Dermis lymphatic vessel endothelial cell (primary cell): ENCODE results near the gene TMEM50B. TPM values are rescaled to one million over a fixed set of nuclear protein-coding genes. Genes with fewer than 3 reads are reported as not detected.

Source experiments
- total RNA-seq: library from RNA; depleted of rRNA; stranded (reverse); fragments of >200 nt; gene quantifications from 2 replicates; pipeline ENCODE4 v1.2.1, GENCODE V29; 2014

The TMEM50B gene
- total RNA-seq = 26.5 and 27.4 TPM in 2 replicates

DNA sequence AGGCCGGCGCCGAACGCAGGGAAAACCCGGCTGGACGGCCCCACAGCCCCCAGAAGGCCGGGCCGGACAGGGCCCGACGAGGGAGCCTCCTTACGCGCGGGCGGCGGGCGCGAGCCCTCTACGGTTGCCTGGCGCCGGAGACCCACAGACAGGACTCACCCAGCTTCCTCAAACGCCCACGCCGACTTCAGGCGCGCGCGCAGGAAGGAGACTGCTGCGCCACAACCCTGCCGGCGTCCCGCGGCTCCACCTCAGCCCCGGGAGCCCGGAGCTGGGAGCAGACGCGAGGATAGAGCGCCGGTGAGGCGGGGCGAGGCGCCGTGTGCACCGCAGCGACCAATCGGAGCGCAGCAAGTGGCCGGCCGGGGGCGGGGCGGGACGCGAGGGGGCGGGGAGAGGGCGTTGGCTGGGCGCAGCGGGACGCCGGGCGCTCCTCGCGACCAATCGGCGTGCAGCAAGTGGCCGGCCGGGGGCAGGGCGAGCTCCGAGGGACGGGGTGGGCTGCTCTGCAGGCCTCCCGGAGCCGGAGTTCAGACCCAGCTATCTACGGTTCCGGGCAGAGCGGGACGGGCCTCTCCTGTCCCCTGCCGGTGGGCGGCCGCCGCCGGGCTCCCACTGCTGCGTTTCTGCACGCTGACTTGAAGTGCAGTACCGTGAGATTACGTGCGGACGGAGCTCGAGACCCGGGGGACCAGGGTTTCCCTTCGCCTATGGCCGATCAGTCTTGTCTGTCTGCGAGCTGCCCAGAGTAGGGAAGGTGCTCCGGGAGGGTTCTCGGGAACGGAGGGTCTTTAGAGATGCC, at the start of gene TMEM50B:
TSS of gene TMEM50B (minus strand) at position 296 of the 802 bp plus-strand sequence. CDS start 11,089 bp downstream, outside the sequence.

DNA sequence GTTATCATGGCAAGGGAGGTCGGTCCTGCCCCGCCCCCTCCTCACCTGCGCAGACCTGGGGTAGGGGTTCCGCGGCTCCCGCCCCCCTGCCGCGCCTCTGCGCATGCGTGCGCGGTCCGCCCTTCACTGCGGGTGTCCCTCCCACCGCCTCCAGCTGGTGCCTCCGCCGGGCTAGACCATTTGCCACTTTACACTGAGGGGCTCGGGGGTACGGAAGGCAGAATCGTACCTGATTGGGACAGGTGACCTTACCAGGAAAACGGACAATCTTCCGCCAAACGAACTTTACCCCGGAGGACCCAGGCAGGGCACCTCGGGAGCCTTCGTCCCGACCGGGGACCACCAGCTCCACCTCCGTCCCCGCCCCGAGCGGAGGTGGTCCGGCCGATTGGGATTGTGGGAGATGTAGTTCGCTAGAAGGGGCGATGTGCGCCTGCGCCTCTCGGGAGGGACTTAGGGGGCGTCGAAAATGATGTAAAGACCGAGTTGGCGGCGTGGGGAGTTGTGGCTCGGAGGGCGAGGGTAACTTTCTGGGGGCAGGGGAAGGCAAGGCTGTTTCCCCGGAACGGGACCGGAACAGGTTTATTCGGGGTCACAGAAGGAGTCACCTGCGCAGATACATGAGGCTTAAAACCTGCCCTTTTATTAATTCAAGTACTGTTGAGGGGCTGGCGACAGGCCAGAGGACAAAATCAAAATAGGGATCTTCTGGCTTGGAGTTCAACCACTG, 11.8 kb upstream of the TMEM50B start, which contains the start of gene DNAJC28:
TSS of gene DNAJC28 (minus strand) at position 344 of the 730 bp plus-strand sequence. CDS start 2,323 bp downstream, outside the sequence.

DNA sequence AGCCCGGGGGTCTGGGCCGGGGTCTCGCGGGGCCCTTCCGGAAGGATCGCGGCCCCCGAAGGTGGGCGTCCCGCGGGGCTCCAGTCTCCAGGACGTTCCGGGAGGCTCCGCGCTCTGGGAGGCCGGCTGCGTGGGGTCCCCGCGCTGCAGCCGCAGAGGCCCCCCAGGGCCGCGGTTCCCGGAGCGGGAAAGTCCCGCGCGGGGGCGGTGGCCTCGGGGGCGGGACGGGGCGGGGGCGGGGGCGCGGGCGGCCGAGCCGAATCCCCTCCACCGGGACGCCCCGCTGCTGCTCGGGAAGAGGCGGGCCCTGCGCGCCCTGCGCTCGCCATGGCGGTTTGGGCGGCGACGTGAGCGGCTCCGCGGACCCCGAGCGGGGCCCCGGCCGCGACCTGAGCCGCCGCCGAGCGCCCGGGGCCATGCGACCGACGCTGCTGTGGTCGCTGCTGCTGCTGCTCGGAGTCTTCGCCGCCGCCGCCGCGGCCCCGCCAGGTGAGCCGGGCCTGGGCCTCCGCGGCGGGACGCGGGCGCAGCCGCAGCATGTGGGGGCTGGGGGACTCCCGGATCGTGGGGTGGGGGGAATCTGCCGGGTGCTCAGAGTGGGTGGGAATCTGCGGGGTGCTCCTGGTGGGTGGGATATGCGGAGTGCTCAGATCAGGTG, 76.5 kb downstream of the TMEM50B start, which contains the start of gene IFNGR2:
TSS of gene IFNGR2 (plus strand) at position 286 of the 658 bp plus-strand sequence. CDS start at position 417, 131 bp downstream.

Other genes starting within 250 kb of the TMEM50B start
- gene IL10RB, start 213.6 kb downstream of the TMEM50B start, total RNA-seq = 51.9 and 56.3 TPM in 2 replicates
- gene IFNAR1, start 155.0 kb downstream of the TMEM50B start, total RNA-seq = 19.6 and 21.7 TPM in 2 replicates
- 44.1 and 47.6 TPM in 2 replicates for gene IFNGR2, start 76.6 kb downstream of the TMEM50B start, total RNA-seq
- 1.6 and 1.8 TPM in 2 replicates for gene DNAJC28, start 11.7 kb upstream of the TMEM50B start, total RNA-seq
- 53.3 and 81.5 TPM in 2 replicates for gene GART, start 62.1 kb upstream of the TMEM50B start, total RNA-seq
- gene SON, start 63.1 kb upstream of the TMEM50B start, total RNA-seq = 121 and 150 TPM in 2 replicates
- 6.4 and 6.9 TPM in 2 replicates for gene DONSON, start 108.7 kb upstream of the TMEM50B start, total RNA-seq
- gene CRYZL1, start 161.8 kb upstream of the TMEM50B start, total RNA-seq = 26.4 and 28.5 TPM in 2 replicates
- 47.7 and 48.9 TPM in 2 replicates for gene ITSN1, start 162.5 kb upstream of the TMEM50B start, total RNA-seq